Keratinocyte (primary cell): Measurements from ENCODE around the gene CORO2B. TPM values are rescaled to one million over a fixed set of nuclear protein-coding genes. Genes with fewer than 3 reads are reported as not detected.

Source experiments
- DNase-seq: peaks from one replicate; pipeline ENCODE4 v3.0.0-alpha.2; 2011; ENCODE audit warnings: low read depth, missing footprints, low spot score
- FAIRE-seq: peaks from 2 replicates; lab custom pipeline; 2011; peaks lifted over from hg19 to GRCh38; lab: Jason Lieb, UNC
- H2AFZ ChIP-seq: 2 replicates; pipeline ENCODE4 v1.6.0; 2012; ENCODE audit warnings: low read length, control low read depth, inconsistent platforms; ENCODE audit not compliant: control insufficient read depth
- H3K27ac ChIP-seq: 2 replicates; pipeline ENCODE4 v1.5.1; 2011; ENCODE audit warnings: low read length; ENCODE audit not compliant: control insufficient read depth, insufficient read depth
- H3K27me3 ChIP-seq: 3 replicates; pipeline ENCODE4 v1.6.0; 2011; ENCODE audit warnings: low read length; ENCODE audit not compliant: control insufficient read depth, insufficient read depth; ENCODE audit errors: extremely low read depth
- H3K36me3 ChIP-seq, 2 experiments: 2 replicates in 1 of 2; 3 replicates in 1 of 2; pipeline ENCODE4 v1.5.1; 2011; ENCODE audit warnings: low read length in 2 of 2, mild to moderate bottlenecking in 1 of 2; ENCODE audit not compliant: control insufficient read depth in 2 of 2, insufficient read depth in 2 of 2; ENCODE audit errors: extremely low read depth in 1 of 2
- H3K4me1 ChIP-seq: 3 replicates; pipeline ENCODE4 v1.5.1; 2011; ENCODE audit warnings: low read length; ENCODE audit not compliant: control insufficient read depth, insufficient read depth; ENCODE audit errors: extremely low read depth
- H3K4me2 ChIP-seq: 3 replicates; pipeline ENCODE4 v1.6.0; 2011; ENCODE audit warnings: low read depth, low read length; ENCODE audit not compliant: control insufficient read depth, insufficient read depth; ENCODE audit errors: extremely low read depth
- H3K4me3 ChIP-seq, 3 experiments: fragments of 200-600 bp in 1 of 3; sonication (generic) in 1 of 3; 2 replicates in 2 of 3; 3 replicates in 1 of 3; pipeline ENCODE4 v1.5.1; 2011 to 2016; ENCODE audit warnings: low read length in 3 of 3, mild to moderate bottlenecking in 3 of 3, control low read depth in 2 of 3, inconsistent platforms in 1 of 3, low read depth in 1 of 3, mixed read lengths in 1 of 3, mixed run types in 1 of 3, moderate library complexity in 1 of 3; ENCODE audit not compliant: control insufficient read depth in 2 of 3, insufficient read depth in 2 of 3; ENCODE audit errors: extremely low read depth in 1 of 3
- H3K79me2 ChIP-seq: 2 replicates; pipeline ENCODE4 v1.6.0; 2012; ENCODE audit warnings: low read length; ENCODE audit not compliant: control insufficient read depth, insufficient read depth
- H3K9ac ChIP-seq: 3 replicates; pipeline ENCODE4 v1.6.0; 2011; ENCODE audit warnings: low read length; ENCODE audit not compliant: control insufficient read depth, insufficient read depth; ENCODE audit errors: extremely low read depth
- H3K9me1 ChIP-seq: 3 replicates; pipeline ENCODE4 v1.6.0; 2011; ENCODE audit warnings: low read length; ENCODE audit not compliant: control insufficient read depth, insufficient read depth; ENCODE audit errors: extremely low read depth
- H3K9me3 ChIP-seq: 2 replicates; pipeline ENCODE4 v1.5.1; 2012; ENCODE audit warnings: low read depth, low read length; ENCODE audit not compliant: control insufficient read depth
- H4K20me1 ChIP-seq: 3 replicates; pipeline ENCODE4 v1.6.0; 2011; ENCODE audit warnings: low read length; ENCODE audit not compliant: control insufficient read depth, insufficient read depth; ENCODE audit errors: extremely low read depth
- CTCF ChIP-seq, 3 experiments: IDR thresholded peaks in 1 of 3; conservative IDR thresholded peaks in 1 of 3; optimal IDR thresholded peaks in 1 of 3; 2 replicates in 2 of 3; 3 replicates in 1 of 3; pipeline versions ENCODE3 to v1.5.1; 2011; ENCODE audit warnings: low read length in 3 of 3, mild to moderate bottlenecking in 3 of 3, moderate library complexity in 2 of 3, control low read depth in 1 of 3, inconsistent platforms in 1 of 3; ENCODE audit not compliant: insufficient read depth in 2 of 3; ENCODE audit errors: extremely low read depth in 1 of 3
- EZH2 ChIP-seq: IDR thresholded peaks from one replicate; pipeline ENCODE4 v1.6.1; 2012; ENCODE audit warnings: inconsistent platforms, mild to moderate bottlenecking, low read length, moderate library complexity
- dilution Hi-C: fragments of 300-500 bp; cut with MboI; formaldehyde crosslinking; loops from one replicate; pipeline ENCODE4 v1.7.0; 2020; ENCODE audit warnings: low sequenced_read_pairs; ENCODE audit not compliant: extremely low pct_ligation_motif_present
- polyA plus RNA-seq, 5 experiments: library from polyadenylated mRNA; depleted of rRNA in 3 of 5; stranded (reverse) in 3 of 5; stranded (forward) in 1 of 5; unstranded in 1 of 5; fragments of >200 nt; gene quantifications; 1 replicate in 1 of 5; 2 replicates in 3 of 5; 3 replicates in 1 of 5; pipeline versions ENCODE4 v1.2.1 to v1.2.3, GENCODE V29; 2011 to 2012; ENCODE audit warnings: missing spikeins in 2 of 5, low read depth in 1 of 5, low replicate concordance in 1 of 5

CORO2B gene
- polyA plus RNA-seq, 1 donor (not counting 4 experiments of a cell fraction or from before 2014, with no cell fraction given), result 0.13 TPM

DNA sequence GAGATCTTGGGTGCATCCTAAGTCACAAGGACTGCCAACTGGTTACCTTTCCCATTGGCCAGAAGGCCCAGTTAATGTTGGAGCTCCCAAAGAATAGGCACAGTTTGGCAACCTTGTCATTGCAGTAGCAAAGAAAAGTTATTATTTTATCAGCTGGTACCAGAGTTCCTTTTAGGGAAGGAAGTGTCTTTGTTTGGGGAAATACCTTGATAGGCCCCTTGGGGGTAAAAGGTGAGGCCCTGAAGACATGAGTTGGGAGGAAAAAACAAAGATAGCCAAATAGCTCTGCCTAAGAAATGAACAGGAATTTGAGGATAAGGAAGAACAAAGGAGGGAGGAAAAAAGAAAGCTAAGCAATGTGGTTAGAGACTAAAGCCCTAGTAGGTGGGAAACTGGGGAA is 156.1 kb downstream of the CORO2B start:
- H3K27ac ChIP-seq, result no peak overlapping the region
- H3K4me2 ChIP-seq, result no peak overlapping the region
- H4K20me1 ChIP-seq, result no peaks in the 10 kb centered on the region
- H3K79me2 ChIP-seq, result no peaks in the 10 kb centered on the region
- H2AFZ ChIP-seq, result no peak overlapping the region
- dilution Hi-C loops, result no loop called here
- no peak for TF ChIP-seq EZH2
- TF ChIP-seq CTCF (optimal IDR thresholded peaks at IDR 0.05 in 1 of 3, IDR thresholded peaks at IDR 0.05 in 1 of 3, conservative IDR thresholded peaks at IDR 0.05 in 1 of 3; ENCODE audit: extremely low read depth in 1 of 3, insufficient read depth in 2 of 3, low read length in 3 of 3), result no peak
- DNase-seq (no peak), FAIRE-seq (no peak)
- no peaks in the 10 kb centered on the region for H3K9me1 ChIP-seq
- no peaks in the 10 kb centered on the region for H3K4me1 ChIP-seq
- H3K27me3 ChIP-seq, result peaks cover 21% of the 10 kb centered on the region
- H3K36me3 ChIP-seq, result no peaks in the 10 kb centered on the region
- H3K9me3 ChIP-seq, result no peaks in the 10 kb centered on the region
- H3K4me3 ChIP-seq, result no peak overlapping the region
- no peak overlapping the region for H3K9ac ChIP-seq

DNA sequence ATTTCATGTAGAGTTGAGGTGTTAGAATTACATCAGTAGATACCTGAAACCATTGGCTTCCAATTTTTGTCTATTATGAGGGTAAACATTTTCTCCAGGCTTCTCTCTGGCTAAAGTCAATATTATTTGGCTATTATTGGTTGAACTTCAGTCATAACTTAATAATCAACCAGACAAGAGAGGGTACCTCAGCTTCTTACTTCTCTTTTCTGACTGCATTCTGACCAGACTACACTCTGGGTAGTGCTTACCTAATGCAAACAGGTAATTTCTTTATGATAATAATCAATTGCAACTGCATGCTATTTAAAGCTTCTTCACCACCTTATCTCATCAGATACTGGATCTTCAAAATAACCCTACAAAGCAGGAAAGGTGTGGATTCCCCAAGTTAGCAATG is 156.8 kb downstream of the CORO2B start:
- FAIRE-seq, result no peak
- no peak overlapping the region for H3K27ac ChIP-seq

More for the DNA sequence above, 156.8 kb downstream of the CORO2B start:
- no peak for TF ChIP-seq EZH2
- no peak for TF ChIP-seq CTCF (optimal IDR thresholded peaks at IDR 0.05 in 1 of 3, IDR thresholded peaks at IDR 0.05 in 1 of 3, conservative IDR thresholded peaks at IDR 0.05 in 1 of 3; ENCODE audit: extremely low read depth in 1 of 3, insufficient read depth in 2 of 3, low read length in 3 of 3)
- Histone ChIP-seq H3K4me1 (no peaks in the 10 kb centered on the region), H3K9ac (no peak overlapping the region), H3K27me3 (peaks cover 21% of the 10 kb centered on the region), H4K20me1 (no peaks in the 10 kb centered on the region), H3K79me2 (no peaks in the 10 kb centered on the region), H3K9me1 (no peaks in the 10 kb centered on the region), H3K36me3 (no peaks in the 10 kb centered on the region), H3K4me3 (no peak overlapping the region), H3K9me3 (no peaks in the 10 kb centered on the region), H3K4me2 (no peak overlapping the region), H2AFZ (no peak overlapping the region)
- DNase-seq, result no peak
- dilution Hi-C loops, result no loop called here
